ENCODE measurements around the gene DOCK1.

DNA sequence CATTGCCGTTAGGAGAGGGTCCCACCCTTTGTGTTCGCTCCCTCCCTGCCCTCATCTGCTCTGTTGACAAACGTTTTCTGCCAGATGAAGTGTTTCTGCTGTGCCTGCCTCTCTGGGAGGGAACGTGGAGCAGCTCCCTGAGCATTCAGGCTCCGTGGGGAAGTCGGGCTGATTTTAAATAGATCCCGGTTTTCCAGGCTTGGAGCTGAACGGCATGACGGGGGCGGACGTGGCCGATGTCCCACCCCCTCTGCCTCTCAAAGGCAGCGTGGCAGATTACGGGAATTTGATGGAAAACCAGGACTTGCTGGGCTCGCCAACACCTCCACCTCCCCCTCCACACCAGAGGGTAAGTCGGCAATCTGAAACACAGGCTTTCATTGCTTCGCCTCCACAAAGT lies 542.0 kb downstream of the DOCK1 start:
- TF ChIP-seq GATA3 (IDR thresholded peaks at IDR 0.05; ENCODE audit: low read depth, low read length), result no peak
- no peak for TF ChIP-seq GATA2 (IDR thresholded peaks at IDR 0.05; ENCODE audit: low read depth, low read length)
